IPS-15b (cell line): ENCODE results near the gene AUTS2.

Experiments used
- H3K27me3 ChIP-seq: one replicate; pipeline ENCODE4 v1.6.1; 2013; ENCODE audit warnings: low read length; ENCODE audit not compliant: control insufficient read depth, insufficient read depth
- H3K36me3 ChIP-seq: one replicate; pipeline ENCODE4 v1.6.1; 2013; ENCODE audit warnings: low read length; ENCODE audit not compliant: control insufficient read depth, insufficient read depth
- H3K4me1 ChIP-seq: one replicate; pipeline ENCODE4 v1.6.1; 2013; ENCODE audit warnings: mild to moderate bottlenecking, low read length; ENCODE audit not compliant: control insufficient read depth, insufficient read depth
- H3K4me3 ChIP-seq: one replicate; pipeline ENCODE4 v1.5.1; 2013; ENCODE audit warnings: low read depth, low read length
- H3K9ac ChIP-seq: one replicate; pipeline ENCODE4 v1.6.1; 2013; ENCODE audit warnings: low read depth, mild to moderate bottlenecking, low read length
- H3K9me3 ChIP-seq: one replicate; pipeline ENCODE4 v1.6.1; 2013; ENCODE audit warnings: mild to moderate bottlenecking, low read length; ENCODE audit not compliant: control insufficient read depth, insufficient read depth

The AUTS2 gene

DNA sequence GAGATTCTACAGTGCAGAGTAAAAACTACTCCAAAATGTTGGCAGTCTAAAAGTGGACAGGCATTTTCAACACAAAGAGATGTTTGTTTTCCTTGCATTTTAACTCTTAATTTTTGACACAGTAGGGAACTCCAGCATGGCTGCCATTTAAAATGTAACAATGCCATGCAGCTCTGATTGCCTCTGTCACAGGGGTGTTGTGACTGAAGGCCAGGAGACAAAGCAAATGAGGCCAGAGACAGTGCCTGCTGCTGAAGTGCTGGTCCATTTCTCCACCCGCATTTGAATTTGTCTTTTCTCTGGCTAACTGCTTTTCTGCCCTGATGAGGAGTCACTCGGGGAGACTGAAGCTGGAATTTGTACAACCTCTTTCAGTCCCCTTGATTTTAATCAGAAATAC, 823.0 kb downstream of the AUTS2 start:
- no peaks in the 10 kb centered on the region for H3K36me3 ChIP-seq
- H3K4me1 ChIP-seq: peaks cover 11% of the 10 kb centered on the region
- no peaks in the 10 kb centered on the region for H3K9me3 ChIP-seq
- no peak overlapping the region for H3K9ac ChIP-seq
- H3K4me3 ChIP-seq: no peak overlapping the region
- no peaks in the 10 kb centered on the region for H3K27me3 ChIP-seq

- Histone ChIP-seq H3K4me3 (no peak overlapping the region), H3K4me1 (peaks cover 2% of the 10 kb centered on the region), H3K9ac (no peak overlapping the region), H3K27me3 (no peaks in the 10 kb centered on the region), H3K36me3 (no peaks in the 10 kb centered on the region), H3K9me3 (no peaks in the 10 kb centered on the region)
Observed at GRCh38 chr7:70426249-70426880, 828.1 kb downstream of the AUTS2 start.

- H3K9ac ChIP-seq: no peak overlapping the region
- H3K36me3 ChIP-seq: no peaks in the 10 kb centered on the region
- peaks cover 2% of the 10 kb centered on the region for H3K4me1 ChIP-seq
- H3K27me3 ChIP-seq: no peaks in the 10 kb centered on the region
- no peak overlapping the region for H3K4me3 ChIP-seq
- no peaks in the 10 kb centered on the region for H3K9me3 ChIP-seq
Observed at GRCh38 chr7:70432567-70433001, 834.3 kb downstream of the AUTS2 start.

DNA sequence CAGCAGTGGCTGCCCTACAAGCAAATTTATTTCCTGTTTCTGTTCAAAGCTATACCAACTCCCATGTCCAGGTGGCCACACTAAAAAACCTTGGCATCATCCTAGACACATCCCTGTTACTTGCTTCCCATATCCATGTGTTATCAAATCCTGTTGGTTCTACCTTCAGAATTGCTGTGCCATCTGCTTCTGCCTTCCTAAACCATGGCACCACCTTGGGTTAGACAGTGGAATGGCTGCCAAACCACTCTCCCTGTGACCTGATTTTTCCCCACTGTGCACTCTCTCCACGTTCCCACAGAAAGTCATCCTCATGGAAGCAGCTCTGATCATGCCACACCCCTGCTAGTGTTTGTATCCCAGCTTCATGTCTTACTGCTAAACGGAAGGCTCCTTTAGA, 836.1 kb downstream of the AUTS2 start:
- H3K9ac ChIP-seq: no peak overlapping the region
- no peaks in the 10 kb centered on the region for H3K27me3 ChIP-seq
- no peaks in the 10 kb centered on the region for H3K9me3 ChIP-seq
- no peaks in the 10 kb centered on the region for H3K36me3 ChIP-seq
- H3K4me3 ChIP-seq: no peak overlapping the region
- peaks cover 2% of the 10 kb centered on the region for H3K4me1 ChIP-seq

GRCh38 chr7:70434821-70435220, 836.5 kb downstream of the AUTS2 start:
- Histone ChIP-seq H3K9ac (no peak overlapping the region), H3K4me1 (peaks cover 2% of the 10 kb centered on the region), H3K9me3 (no peaks in the 10 kb centered on the region), H3K4me3 (no peak overlapping the region), H3K27me3 (no peaks in the 10 kb centered on the region), H3K36me3 (no peaks in the 10 kb centered on the region)

DNA sequence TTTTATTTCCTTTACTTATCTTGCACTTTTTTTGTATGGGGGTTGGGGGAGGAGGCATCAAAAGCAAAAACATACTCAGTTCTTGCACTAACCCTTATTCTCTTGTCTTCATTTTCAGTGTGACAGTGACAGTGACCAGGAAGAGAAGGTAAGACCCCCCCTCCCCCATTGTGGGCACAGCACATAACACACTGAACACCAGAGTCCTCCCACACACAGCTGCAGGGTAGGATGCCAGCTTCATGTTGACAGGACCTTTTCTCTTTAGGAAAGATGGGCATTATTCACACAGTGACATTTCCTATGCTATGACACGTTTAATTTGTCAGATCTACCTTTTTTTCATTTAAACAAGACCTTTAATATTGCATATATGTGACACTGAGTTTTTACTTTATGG, 837.4 kb downstream of the AUTS2 start:
- Histone ChIP-seq H3K4me3 (no peak overlapping the region), H3K36me3 (no peaks in the 10 kb centered on the region), H3K9me3 (no peaks in the 10 kb centered on the region), H3K27me3 (no peaks in the 10 kb centered on the region), H3K4me1 (peaks cover 2% of the 10 kb centered on the region), H3K9ac (no peak overlapping the region)

DNA sequence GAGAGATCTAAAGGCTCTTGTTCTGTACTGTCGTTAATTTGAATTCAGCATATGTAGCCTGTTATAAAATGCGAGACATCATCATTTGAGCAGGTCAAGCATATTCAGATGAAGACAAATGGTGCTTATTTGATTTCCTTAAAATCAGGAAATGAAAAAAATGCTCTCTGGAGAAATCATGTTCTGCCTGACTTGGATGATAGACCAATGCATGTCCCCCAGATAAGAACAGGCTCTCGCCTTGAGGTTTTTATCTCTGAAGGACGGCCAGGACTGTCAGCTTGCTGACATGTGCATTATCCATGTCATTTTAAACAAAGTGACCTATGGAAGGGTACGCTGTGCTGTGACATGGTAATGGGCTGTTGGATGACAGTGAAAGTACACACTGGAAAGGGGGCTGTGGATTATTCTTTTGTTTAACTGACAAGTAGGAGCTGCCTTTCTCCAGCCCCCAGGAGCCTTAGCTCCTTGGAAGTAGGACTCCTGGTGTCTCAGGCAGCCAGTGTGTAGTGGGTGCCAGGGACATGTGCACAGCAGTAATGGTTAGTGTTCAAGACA, 838.6 kb downstream of the AUTS2 start:
- H3K4me3 ChIP-seq: no peak overlapping the region

DNA sequence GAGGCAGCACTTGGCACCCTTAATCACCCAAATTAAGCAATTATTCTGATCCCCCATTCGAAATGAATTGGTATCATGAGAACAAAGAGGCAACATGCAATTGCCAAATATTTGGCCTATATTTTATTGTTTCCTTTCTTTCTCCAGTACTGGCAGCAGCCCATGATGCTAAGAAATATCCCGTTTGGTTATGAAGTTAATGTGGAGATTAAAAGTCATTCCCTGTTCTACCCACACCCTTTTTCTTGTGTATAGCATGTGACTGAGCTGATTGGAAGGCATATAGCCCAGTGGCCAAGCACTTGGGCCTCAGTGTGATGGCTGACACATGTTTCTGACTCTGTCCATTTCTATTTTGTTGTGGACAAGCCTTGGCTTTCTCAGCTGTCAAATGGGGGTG, 841.4 kb downstream of the AUTS2 start:
- no peaks in the 10 kb centered on the region for H3K36me3 ChIP-seq
- H3K27me3 ChIP-seq: no peaks in the 10 kb centered on the region
- no peak overlapping the region for H3K4me3 ChIP-seq
- peaks cover 2% of the 10 kb centered on the region for H3K4me1 ChIP-seq
- no peak overlapping the region for H3K9ac ChIP-seq
- no peaks in the 10 kb centered on the region for H3K9me3 ChIP-seq

More for the DNA sequence above, 838.6 kb downstream of the AUTS2 start:
- H3K36me3 ChIP-seq: no peaks in the 10 kb centered on the region
- H3K27me3 ChIP-seq: no peaks in the 10 kb centered on the region
- no peak overlapping the region for H3K9ac ChIP-seq
- H3K4me1 ChIP-seq: peaks cover 2% of the 10 kb centered on the region
- H3K9me3 ChIP-seq: no peaks in the 10 kb centered on the region

DNA sequence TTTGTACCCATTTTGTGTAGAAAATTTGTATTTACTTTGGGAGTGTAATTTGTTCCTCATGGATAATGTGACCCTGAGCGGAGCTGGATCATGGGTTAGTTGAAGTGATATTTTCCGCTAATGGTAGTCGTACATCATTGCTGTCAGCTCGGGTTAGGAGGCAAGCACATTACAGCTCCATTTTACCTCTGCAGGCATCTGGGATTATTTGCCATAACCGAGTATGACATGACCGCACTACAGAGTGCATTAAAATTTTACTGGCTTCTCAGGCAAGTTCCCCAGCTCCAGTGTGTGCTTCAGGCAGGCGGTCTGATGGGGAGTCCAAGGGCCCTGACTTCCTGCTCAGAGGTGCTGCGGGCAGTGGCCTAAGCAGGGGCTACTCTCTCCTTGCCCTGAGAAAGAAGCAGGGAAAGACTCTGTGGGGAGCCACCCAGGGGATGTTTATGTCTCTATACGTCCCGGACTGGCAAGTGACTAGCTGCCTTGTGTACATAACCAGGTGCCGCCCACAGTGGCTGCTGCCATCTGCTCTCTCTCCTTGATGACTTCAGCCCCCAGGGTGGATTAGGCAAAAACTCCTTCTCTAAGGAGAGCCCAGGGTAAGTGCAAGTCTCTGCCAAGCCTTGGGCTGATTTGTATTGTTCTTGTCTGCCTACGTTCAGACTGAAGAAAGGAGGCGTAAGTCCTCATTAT, 848.3 kb downstream of the AUTS2 start:
- H3K4me1 ChIP-seq: peaks cover 14% of the 10 kb centered on the region
- peaks cover 4% of the 10 kb centered on the region for H3K27me3 ChIP-seq
- H3K4me3 ChIP-seq: no peak overlapping the region
- no peaks in the 10 kb centered on the region for H3K9me3 ChIP-seq
- no peaks in the 10 kb centered on the region for H3K36me3 ChIP-seq
- no peak overlapping the region for H3K9ac ChIP-seq

- H3K9ac ChIP-seq: no peak overlapping the region
Observed at GRCh38 chr7:70448312-70448906, 850.1 kb downstream of the AUTS2 start.

GRCh38 chr7:70450731-70451130, 852.5 kb downstream of the AUTS2 start:
- Histone ChIP-seq H3K36me3 (no peaks in the 10 kb centered on the region), H3K9ac (no peak overlapping the region), H3K9me3 (no peaks in the 10 kb centered on the region), H3K4me1 (peaks cover 14% of the 10 kb centered on the region), H3K27me3 (peaks cover 4% of the 10 kb centered on the region), H3K4me3 (no peak overlapping the region)

More at GRCh38 chr7:70448312-70448906, 850.1 kb downstream of the AUTS2 start:
- Histone ChIP-seq H3K9me3 (no peaks in the 10 kb centered on the region), H3K36me3 (no peaks in the 10 kb centered on the region), H3K27me3 (peaks cover 4% of the 10 kb centered on the region), H3K4me1 (peaks cover 14% of the 10 kb centered on the region), H3K4me3 (no peak overlapping the region)

DNA sequence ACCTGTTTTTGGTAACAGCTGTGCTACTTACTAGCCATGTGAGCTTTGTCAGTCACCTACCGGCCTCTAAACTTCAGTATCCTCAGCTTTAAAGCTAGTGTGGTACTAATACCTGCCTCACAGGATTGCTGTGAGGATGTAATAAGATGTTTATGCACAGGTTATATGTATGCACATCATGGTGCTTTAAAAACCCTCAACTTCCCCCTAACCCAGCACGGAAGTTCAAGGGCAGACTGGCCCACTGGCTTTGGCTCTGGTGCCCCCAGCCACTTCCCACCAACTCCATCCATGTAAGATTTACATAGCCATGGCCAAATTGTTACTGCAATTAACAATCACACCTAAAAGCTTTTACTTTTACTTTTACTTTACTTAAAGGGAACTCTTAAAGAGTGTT, 857.6 kb downstream of the AUTS2 start:
- Histone ChIP-seq H3K36me3 (no peaks in the 10 kb centered on the region), H3K27me3 (no peaks in the 10 kb centered on the region), H3K4me1 (no peaks in the 10 kb centered on the region), H3K9ac (no peak overlapping the region), H3K9me3 (no peaks in the 10 kb centered on the region), H3K4me3 (no peak overlapping the region)
